ENCODE data around the gene CYGB. TPM values are rescaled to one million over a fixed set of nuclear protein-coding genes. Genes with fewer than 3 reads are reported as not detected.
A peak's percentile ranks its signal among the peaks of the same experiment; 100 is the strongest.

CYGB gene
- total RNA-seq, 1 donor from 2014 or later = not detected

DNA sequence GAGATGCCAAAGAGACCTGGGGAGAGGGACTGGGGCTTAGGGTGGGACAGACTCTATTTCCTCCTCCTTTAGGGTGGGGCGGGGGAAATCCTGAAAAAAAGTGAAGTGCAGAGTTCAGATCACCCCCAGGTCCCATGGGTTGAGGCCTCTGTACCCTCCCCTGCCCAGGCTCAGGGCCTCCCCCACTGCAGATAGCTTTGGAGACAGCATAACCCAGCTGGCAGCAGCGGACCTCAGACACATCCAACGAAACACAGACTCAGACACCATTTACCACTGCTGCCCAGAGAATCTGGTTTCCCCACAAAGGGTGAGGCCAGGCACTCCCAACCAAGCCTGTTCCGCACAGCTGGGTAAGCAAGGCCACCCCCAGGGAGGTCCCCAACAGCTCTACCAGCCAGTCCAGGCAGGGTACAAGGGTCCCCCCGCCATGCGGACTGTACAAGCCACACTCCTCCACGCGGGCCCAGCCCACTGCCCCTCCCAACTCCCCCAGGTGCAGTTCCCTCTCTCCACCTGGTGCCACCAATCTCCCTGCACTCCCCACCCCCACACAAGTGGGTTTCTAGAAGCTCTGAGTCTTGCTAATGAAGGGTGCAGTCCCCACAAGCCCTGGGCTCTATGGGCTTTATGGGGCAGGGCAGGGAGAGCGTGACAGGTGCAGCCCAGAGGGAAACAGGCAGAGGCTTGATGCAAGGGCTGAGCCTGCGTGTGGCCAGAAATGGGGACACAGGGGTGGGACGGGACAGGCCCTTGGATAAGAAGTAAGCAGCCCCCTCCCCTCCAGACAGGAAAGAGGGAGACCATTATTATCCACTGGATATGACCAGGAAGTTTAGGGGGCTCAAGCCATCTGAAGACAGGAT, 45.2 kb downstream of the CYGB start:
- intact Hi-C loops (cut with micrococcal nuclease) = loop anchor here (2.0 kb wide), 2 partner anchors 40 to 110 kb away; partner anchors contain the start of gene UBE2O
- Mint-ChIP-seq H3K4me1 (ENCODE audit: low read depth) (peaks cover 52% of the 10 kb centered on the region), H3K27me3 (ENCODE audit: insufficient read depth) (no peaks in the 10 kb centered on the region), H3K27ac (peak overlapping the region; percentile 95), H3K9me3 (no peaks in the 10 kb centered on the region), H3K36me3 (ENCODE audit: low read depth) (peaks cover 9% of the 10 kb centered on the region), H3K4me3 (peak overlapping the region; percentile 85)
- no peak for DNase-seq (ENCODE audit: low spot score)

DNA sequence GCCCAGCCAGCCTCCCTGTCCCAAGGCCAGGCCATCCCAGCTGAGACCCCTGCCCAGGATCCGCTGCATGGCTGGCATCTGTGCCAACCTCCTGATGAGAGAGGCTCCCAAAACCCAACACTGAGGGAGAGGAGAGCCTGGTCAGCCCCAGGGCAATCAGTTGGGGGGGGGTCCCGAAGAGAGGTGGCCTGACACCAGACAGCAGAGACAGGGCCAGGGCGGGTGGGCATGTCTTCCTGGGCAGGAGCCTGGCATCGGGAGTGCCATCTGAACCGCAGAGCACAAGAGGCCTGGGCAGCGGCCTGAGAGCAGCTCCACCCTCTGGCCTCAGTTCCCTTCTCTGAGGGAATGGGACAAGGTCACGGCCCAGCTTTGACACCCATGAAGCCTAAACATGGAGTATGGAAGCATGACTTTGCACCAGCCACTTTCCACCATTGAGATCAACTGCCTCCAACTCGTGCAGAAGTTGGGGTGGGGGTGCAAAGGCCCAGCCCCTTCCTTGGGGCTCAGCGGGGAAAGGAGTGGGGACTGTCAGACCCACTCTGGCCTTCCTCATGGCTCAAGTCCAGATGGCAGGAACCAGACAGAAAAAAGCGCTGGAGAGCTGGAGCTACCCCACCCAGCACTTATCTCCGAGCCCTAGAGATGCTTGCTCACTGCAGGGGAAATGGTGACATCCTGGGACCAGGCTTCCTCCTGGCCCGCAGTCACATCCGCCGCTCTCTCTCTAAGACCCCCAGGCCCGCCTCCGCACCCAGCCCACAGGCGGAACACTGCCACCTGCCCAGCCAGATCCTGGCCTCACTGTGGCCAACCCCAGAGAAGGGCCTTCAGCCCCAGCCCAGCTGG, 46.0 kb downstream of the CYGB start:
- Mint-ChIP-seq H3K27me3 (ENCODE audit: insufficient read depth) (no peaks in the 10 kb centered on the region), H3K9me3 (no peaks in the 10 kb centered on the region), H3K36me3 (ENCODE audit: low read depth) (peaks cover 9% of the 10 kb centered on the region), H3K4me3 (peak overlapping the region; percentile 85), H3K4me1 (ENCODE audit: low read depth) (peaks cover 45% of the 10 kb centered on the region), H3K27ac (peak overlapping the region; percentile 95)
- intact Hi-C loops (cut with micrococcal nuclease) = loop anchor here (2.0 kb wide), 2 partner anchors 39 to 109 kb away; partner anchors contain the start of gene UBE2O
- peak; percentile 37 for DNase-seq (ENCODE audit: low spot score)

DNA sequence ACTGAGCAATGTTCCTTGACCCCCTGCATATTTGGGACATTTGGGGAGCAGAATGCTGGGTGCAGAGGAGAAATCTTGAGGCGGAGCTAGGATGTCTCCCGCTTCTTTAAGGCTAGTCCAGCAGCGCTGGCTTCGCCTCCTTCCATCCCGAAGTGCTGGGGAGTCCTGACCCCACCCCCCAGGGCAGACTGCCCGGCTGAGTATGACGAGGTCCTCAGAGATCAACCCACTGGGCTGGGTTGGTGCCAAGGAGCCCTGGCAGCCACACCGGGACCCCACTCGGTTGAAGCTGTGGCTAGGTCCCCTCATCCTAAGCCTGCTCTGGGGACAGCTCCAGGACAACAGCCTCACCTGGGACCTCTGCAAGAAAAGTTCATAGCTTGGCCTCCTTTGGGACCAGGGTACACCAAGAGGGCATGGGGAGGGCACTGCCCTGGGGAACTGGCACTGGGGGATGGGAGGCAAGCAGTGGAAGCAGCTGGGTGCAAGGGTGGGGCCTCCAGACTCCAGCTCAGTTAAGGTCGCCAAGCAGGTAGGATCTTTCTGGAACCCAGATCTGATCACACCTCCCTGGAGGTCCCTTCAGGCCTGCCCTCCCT, 47.3 kb downstream of the CYGB start:
- intact Hi-C loops (cut with micrococcal nuclease) = no loop called here
- H3K4me1 Mint-ChIP-seq (ENCODE audit: low read depth) = peaks cover 37% of the 10 kb centered on the region
- peaks cover 13% of the 10 kb centered on the region for H3K36me3 Mint-ChIP-seq (ENCODE audit: low read depth)
- H3K27ac Mint-ChIP-seq = peak overlapping the region; percentile 70
- H3K27me3 Mint-ChIP-seq (ENCODE audit: insufficient read depth) = no peaks in the 10 kb centered on the region
- DNase-seq (ENCODE audit: low spot score) = no peak
- H3K4me3 Mint-ChIP-seq = no peak overlapping the region
- no peaks in the 10 kb centered on the region for H3K9me3 Mint-ChIP-seq

DNA sequence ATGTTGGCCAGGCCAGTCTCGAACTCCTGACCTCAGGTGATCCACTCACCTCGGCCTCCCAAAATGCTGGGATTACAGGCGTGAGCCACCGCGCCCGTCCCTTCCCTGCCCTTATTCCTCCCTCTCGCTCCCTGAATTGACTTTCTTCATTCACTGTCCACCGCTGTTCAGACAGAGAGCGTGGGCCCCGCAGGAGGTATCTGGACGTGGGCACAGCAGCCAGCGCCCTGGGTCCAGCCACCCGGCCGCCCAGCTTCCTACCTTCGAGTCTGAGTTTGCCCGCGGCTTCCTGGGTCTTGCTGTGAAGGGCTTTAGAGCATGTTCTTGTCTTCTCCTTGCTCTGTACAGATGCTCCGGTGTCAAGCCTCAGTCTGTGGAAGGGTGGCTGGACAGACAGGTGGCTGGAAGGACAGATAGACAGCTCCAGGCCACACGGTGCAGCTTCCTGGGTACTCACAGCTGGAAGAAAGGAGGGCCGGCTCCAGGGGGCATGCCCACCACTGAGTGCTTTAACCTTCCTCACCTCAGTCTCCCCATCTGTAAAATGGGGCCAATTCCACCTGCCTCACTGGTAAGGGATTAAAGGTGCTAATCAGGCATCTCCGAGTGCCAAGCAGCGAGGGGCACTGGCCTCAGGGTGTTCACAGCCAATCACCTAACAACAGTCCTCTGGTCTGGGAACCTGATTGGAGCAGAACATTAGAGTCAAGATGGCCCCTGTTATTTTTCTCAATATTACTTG, 49.9 kb downstream of the CYGB start:
- H3K4me3 Mint-ChIP-seq = no peak overlapping the region
- peaks cover 22% of the 10 kb centered on the region for H3K36me3 Mint-ChIP-seq (ENCODE audit: low read depth)
- no peak for DNase-seq (ENCODE audit: low spot score)
- intact Hi-C loops (cut with micrococcal nuclease) = no loop called here
- no peaks in the 10 kb centered on the region for H3K27me3 Mint-ChIP-seq (ENCODE audit: insufficient read depth)
- no peaks in the 10 kb centered on the region for H3K9me3 Mint-ChIP-seq
- H3K27ac Mint-ChIP-seq = no peak overlapping the region
- peaks cover 28% of the 10 kb centered on the region for H3K4me1 Mint-ChIP-seq (ENCODE audit: low read depth)

DNA sequence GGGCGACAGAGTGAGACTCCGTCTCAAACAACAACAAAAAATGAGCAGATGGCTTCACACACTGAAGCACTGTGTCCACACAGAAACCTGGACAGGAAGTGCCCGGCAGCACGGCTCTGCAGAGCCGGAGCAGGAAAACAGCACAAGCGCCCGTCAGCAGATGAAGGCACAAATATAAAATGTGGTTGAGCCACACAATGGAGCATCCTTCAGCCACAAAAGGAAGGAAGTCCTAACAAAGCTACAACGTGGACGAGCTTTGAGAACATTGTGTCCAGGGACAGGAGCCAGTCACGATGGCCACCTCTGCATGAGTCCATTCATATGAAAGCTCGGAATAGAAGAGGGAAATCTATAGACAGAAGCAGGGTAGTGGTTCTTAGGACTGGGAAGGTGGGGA, 51.9 kb downstream of the CYGB start:
- no peak for DNase-seq (ENCODE audit: low spot score)
- peaks cover 30% of the 10 kb centered on the region for H3K36me3 Mint-ChIP-seq (ENCODE audit: low read depth)
- no peaks in the 10 kb centered on the region for H3K9me3 Mint-ChIP-seq
- no peak overlapping the region for H3K4me3 Mint-ChIP-seq
- peaks cover 13% of the 10 kb centered on the region for H3K4me1 Mint-ChIP-seq (ENCODE audit: low read depth)
- no peaks in the 10 kb centered on the region for H3K27me3 Mint-ChIP-seq (ENCODE audit: insufficient read depth)
- intact Hi-C loops (cut with micrococcal nuclease) = no loop called here
- no peak overlapping the region for H3K27ac Mint-ChIP-seq

DNA sequence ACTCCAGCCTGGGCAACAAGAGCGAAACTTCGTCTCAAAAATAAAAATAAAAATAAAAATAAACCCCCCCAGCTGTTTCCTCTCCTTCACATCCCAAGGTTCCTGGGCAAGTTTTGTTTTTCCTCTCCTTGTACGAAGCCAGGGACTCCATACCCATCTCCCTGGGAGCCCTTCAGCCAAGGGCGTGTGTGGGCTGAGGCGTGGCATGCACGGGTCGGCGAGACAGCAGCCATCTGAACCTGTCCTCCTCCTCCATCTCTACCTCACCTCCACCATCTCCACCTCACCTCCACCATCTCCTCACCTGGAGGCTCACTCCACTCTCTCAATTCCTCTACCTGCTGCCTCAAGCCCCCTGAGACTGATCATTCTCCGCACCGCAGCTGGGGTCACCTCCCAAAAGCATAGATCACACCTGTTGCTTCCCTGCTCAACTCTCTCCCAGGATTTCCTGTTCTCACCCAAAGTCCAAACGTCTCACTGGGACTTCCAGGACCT, 53.2 kb downstream of the CYGB start:
- DNase-seq (ENCODE audit: low spot score) = no peak
- no peak overlapping the region for H3K4me3 Mint-ChIP-seq
- H3K9me3 Mint-ChIP-seq = no peaks in the 10 kb centered on the region
- peaks cover 31% of the 10 kb centered on the region for H3K36me3 Mint-ChIP-seq (ENCODE audit: low read depth)
- H3K27ac Mint-ChIP-seq = no peak overlapping the region
- peaks cover 11% of the 10 kb centered on the region for H3K4me1 Mint-ChIP-seq (ENCODE audit: low read depth)
- H3K27me3 Mint-ChIP-seq (ENCODE audit: insufficient read depth) = no peaks in the 10 kb centered on the region
- intact Hi-C loops (cut with micrococcal nuclease) = no loop called here

DNA sequence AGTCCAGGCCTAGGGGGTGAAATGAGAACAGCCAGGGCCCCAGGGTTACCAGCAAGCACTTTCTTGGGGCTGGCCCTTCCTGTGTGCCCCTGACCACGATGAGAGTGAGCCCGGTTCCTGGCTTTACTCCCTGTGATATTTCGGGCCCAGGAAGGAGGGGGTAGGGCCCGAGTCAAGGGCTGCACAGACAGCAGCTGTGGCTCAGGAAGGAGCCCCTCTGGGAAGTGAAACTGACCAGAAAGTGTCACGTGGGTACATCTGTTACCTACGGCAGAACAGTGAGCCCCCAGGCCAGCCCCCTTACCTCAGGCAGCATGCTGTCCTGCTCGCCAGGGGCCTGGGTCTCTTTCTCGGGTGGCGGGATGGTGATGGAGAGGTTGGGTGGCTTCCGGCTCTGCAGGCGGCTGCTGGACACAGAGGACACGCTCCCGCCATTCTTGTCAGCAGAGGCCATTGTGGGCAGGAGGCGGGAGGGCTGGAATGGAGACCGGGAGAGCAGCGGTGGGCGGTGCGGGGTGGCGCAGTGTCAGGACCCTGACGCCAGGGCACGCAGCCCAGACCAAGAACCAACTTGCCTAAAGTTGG, 56.3 kb downstream of the CYGB start:
- no peak overlapping the region for H3K4me3 Mint-ChIP-seq
- H3K4me1 Mint-ChIP-seq (ENCODE audit: low read depth) = peaks cover 11% of the 10 kb centered on the region
- intact Hi-C loops (cut with micrococcal nuclease) = no loop called here
- H3K27ac Mint-ChIP-seq = no peak overlapping the region
- H3K36me3 Mint-ChIP-seq (ENCODE audit: low read depth) = peaks cover 32% of the 10 kb centered on the region
- DNase-seq (ENCODE audit: low spot score) = no peak
- H3K9me3 Mint-ChIP-seq = no peaks in the 10 kb centered on the region
- H3K27me3 Mint-ChIP-seq (ENCODE audit: insufficient read depth) = no peaks in the 10 kb centered on the region

DNA sequence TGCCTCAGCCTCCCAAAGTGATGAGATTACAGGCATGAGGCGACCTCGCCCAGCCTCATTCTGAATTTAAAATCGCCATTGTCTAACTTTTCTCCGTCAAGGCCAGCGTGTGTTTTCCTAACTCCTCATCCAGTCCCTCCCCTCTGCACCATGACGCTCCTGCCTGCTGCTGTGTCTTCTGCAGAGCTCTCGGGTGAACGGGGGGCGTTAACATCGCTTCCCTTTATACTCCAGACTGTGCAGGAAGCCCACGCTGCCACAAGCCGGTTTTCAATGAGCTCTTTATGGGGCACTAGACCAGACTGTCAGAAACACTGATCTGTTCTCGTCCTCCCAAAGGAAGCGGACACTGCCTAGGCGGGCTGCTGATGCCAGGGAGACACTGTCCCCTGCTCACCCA, 56.9 kb downstream of the CYGB start:
- no peak for DNase-seq (ENCODE audit: low spot score)
- Mint-ChIP-seq H3K9me3 (no peaks in the 10 kb centered on the region), H3K36me3 (ENCODE audit: low read depth) (peaks cover 30% of the 10 kb centered on the region), H3K4me1 (ENCODE audit: low read depth) (peaks cover 11% of the 10 kb centered on the region), H3K4me3 (no peak overlapping the region), H3K27ac (no peak overlapping the region), H3K27me3 (ENCODE audit: insufficient read depth) (no peaks in the 10 kb centered on the region)
- intact Hi-C loops (cut with micrococcal nuclease) = no loop called here

DNA sequence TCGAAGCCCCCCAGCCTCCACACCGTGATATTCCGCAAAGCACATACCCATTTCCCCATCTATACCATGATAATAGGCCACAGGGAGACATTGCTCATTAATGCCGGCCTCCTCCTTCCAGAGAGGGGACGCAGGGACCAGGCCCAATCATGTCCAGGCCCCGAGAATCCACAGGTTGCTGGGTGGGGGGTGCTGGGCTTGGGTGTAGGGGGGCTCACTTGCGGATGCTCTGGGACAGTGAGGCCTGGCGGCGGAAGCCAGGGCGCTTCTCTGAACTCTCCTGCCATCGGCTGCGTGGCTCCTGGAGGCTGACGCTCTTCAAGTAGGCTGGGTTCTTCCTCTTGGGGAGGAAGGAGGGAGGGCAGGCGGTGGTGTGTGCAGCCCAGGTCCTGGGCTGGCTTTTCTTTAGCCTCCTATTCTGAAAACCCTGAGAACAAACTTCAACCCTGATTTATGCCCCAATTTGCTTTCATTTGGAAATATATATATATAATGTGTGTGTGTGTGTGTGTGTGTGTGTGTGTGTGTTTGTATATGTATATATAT, 57.9 kb downstream of the CYGB start:
- Mint-ChIP-seq H3K27ac (no peak overlapping the region), H3K9me3 (no peaks in the 10 kb centered on the region)

DNA sequence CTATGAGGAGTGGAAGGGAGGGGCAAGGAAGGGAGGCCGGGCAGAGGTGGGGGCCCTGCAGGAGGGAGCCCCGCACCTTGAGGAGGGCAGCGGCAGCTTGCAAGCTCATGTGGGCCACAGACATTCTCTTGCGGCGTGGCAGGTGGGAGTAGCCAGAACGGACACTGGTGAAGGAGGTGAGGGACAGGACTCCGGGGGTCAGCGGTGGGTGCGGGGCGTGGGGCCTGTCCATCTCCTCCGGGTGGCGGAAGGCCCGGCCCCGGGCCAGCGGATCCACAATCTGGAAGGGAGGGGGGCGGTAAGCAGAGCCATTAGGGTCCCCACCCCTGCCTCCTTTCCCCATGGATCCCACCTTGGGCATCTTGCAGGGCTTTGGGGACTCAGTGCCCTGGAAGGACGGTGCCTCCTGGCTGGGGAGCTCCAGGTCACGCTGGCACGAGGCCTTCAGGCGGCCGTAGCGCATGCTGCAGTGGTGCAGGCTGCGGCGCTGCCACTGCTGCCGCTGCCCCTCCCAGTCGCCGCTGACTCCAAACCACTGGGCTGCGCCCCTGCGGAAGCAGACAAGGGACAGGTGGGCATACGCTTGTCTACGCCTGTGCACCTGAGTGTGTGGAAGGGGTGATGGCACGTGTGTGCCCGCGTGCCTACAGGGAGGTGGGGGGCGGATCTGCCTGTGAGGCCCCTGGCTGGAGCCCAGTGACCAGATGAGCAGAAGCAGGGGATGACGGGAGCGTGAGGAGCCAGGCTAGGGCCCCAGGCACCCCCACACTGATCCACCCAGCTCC, 58.6 kb downstream of the CYGB start:
- Mint-ChIP-seq H3K9me3 (no peaks in the 10 kb centered on the region), H3K27me3 (ENCODE audit: insufficient read depth) (no peaks in the 10 kb centered on the region), H3K4me1 (ENCODE audit: low read depth) (peaks cover 5% of the 10 kb centered on the region), H3K36me3 (ENCODE audit: low read depth) (peaks cover 26% of the 10 kb centered on the region), H3K27ac (no peak overlapping the region), H3K4me3 (no peak overlapping the region)
- intact Hi-C loops (cut with micrococcal nuclease) = no loop called here
- DNase-seq (ENCODE audit: low spot score) = no peak

More for the DNA sequence above, 57.9 kb downstream of the CYGB start:
- no peak overlapping the region for H3K4me3 Mint-ChIP-seq
- no peak for DNase-seq (ENCODE audit: low spot score)
- peaks cover 31% of the 10 kb centered on the region for H3K36me3 Mint-ChIP-seq (ENCODE audit: low read depth)
- peaks cover 8% of the 10 kb centered on the region for H3K4me1 Mint-ChIP-seq (ENCODE audit: low read depth)
- no peaks in the 10 kb centered on the region for H3K27me3 Mint-ChIP-seq (ENCODE audit: insufficient read depth)
- intact Hi-C loops (cut with micrococcal nuclease) = no loop called here

DNA sequence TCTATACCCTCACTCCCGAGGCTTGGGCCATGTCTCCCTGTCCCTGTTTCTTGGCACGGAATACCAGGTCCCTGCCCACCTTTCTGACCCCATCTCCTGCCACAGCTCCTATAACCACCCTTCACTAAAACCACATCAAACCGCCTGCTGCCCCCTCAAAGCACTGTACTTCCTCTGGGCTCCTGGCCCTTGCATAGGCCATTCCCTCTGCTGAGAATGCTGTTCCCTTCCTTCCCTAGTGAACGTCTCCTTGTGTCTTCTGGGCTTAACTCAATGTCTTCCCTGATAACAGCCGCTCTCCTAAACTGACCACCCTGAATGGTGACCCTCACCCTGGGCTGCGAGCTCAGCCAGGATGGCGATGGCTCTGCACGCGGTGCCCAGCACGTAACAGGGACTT, 59.4 kb downstream of the CYGB start:
- no peak for DNase-seq (ENCODE audit: low spot score)
- Mint-ChIP-seq H3K27ac (no peak overlapping the region), H3K4me1 (ENCODE audit: low read depth) (peaks cover 5% of the 10 kb centered on the region), H3K4me3 (no peak overlapping the region), H3K36me3 (ENCODE audit: low read depth) (peaks cover 24% of the 10 kb centered on the region), H3K27me3 (ENCODE audit: insufficient read depth) (no peaks in the 10 kb centered on the region), H3K9me3 (no peaks in the 10 kb centered on the region)
- intact Hi-C loops (cut with micrococcal nuclease) = no loop called here

Measured in activated T-helper 1 cell treated with anti-CD3 and anti-CD28 coated beads, Interleukin-12 subunit alpha, Interleukin-12 subunit beta, Interleukin-2, Interleukin-4 antibody, amounts not matched to agents 30 ng/mL and 10 ng/mL and 1 ng/mL, durations not matched to agents 14 hours and 24 hours and 36 hours (primary cell).